Lung (tissue), 12 donors: ENCODE measurements around the gene CHTF8. TPM values are rescaled to one million over a fixed set of nuclear protein-coding genes. Genes with fewer than 3 reads are reported as not detected.

Experiments
- ATAC-seq: fragments of 200-7000 bp; cut with Tn5 transposase; one replicate; pipeline ENCODE4 v1.9.1; 2020; ENCODE audit warnings: moderate number of reproducible peaks; ENCODE audit not compliant: insufficient read depth, low FRiP score
- DNase-seq, 3 donors: peaks; one replicate each; pipeline ENCODE4 v3.0.0-alpha.2; 2013 to 2017
- H3K27ac ChIP-seq, 2 donors: one replicate each; pipeline ENCODE4 v1.5.1; 2013; ENCODE audit warnings: mild to moderate bottlenecking in 2 of 2, moderate library complexity in 2 of 2, control low read depth in 1 of 2, inconsistent platforms in 1 of 2, low read depth in 1 of 2, low read length in 1 of 2
- H3K27me3 ChIP-seq, 3 donors: one replicate each; pipeline ENCODE4 v1.5.1; 2013; ENCODE audit warnings: low read length in 2 of 3; ENCODE audit not compliant: control insufficient read depth in 3 of 3, insufficient read depth in 3 of 3
- H3K36me3 ChIP-seq, 4 donors: one replicate each; pipeline ENCODE4 v1.5.1; 2013; ENCODE audit warnings: low read length in 4 of 4, mild to moderate bottlenecking in 1 of 4, moderate library complexity in 1 of 4; ENCODE audit not compliant: control insufficient read depth in 4 of 4, insufficient read depth in 4 of 4
- H3K4me1 ChIP-seq, 5 donors: one replicate each; pipeline ENCODE4 v1.5.1; 2013; ENCODE audit warnings: low read length in 5 of 5, mild to moderate bottlenecking in 2 of 5, moderate library complexity in 1 of 5; ENCODE audit not compliant: control insufficient read depth in 5 of 5, insufficient read depth in 5 of 5
- H3K4me3 ChIP-seq: one replicate; pipeline ENCODE4 v1.5.1; 2013; ENCODE audit warnings: mild to moderate bottlenecking, control low read depth, moderate library complexity
- H3K9ac ChIP-seq, 2 donors: one replicate each; pipeline ENCODE4 v1.5.1; 2013; ENCODE audit warnings: low read length in 2 of 2, control low read depth in 1 of 2; ENCODE audit not compliant: insufficient read depth in 1 of 2
- H3K9me3 ChIP-seq, 4 donors: one replicate each; pipeline ENCODE4 v1.5.1; 2013; ENCODE audit warnings: low read length in 3 of 4, mild to moderate bottlenecking in 1 of 4, moderate library complexity in 1 of 4; ENCODE audit not compliant: control insufficient read depth in 4 of 4, insufficient read depth in 3 of 4
- WGBS, 2 donors: extraction: QIAGEN DNeasy Blood & Tissue Kit; methylation state at CpG; one replicate each; pipeline ENCODE4 v1.1.7; 2013; 5-methylcytosine and 5-hydroxymethylcytosine counted together
- polyA plus RNA-seq, 2 donors: library from polyadenylated mRNA; stranded (reverse); fragments of 200-250 nt; gene quantifications; one replicate each; pipeline ENCODE4 v1.2.1, GENCODE V29; 2013
- total RNA-seq, 2 donors: library from RNA; depleted of rRNA in 1 of 2; stranded (reverse); fragments of >200 nt in 1 of 2; gene quantifications; one replicate each; pipeline ENCODE4 v1.2.1, GENCODE V29; 2014 to 2021
- TF ChIP-seq, protein P1 (sequence below): IDR thresholded peaks from 2 replicates; pipeline ENCODE4 v1.5.1; 2012; ENCODE audit warnings: mild to moderate bottlenecking; ENCODE audit errors: control extremely low read depth, extremely low read depth
- donor health status: control.
- donor health status: control.
- donor health status: Bipolar disorder and iron deficiency.
- donor health status: healthy.
- donor health status: DM: yes; HTN: yes; CAD: no.

Gene CHTF8
- total and polyA plus RNA-seq, 4 donors = 26.0 to 101 (median 81.5) TPM

GRCh38 chr16:69169051-69169450, 36.7 kb upstream of the CHTF8 start:
- no peak overlapping the region for H3K9ac ChIP-seq
- no peaks in the 10 kb centered on the region for H3K9me3 ChIP-seq
- DNase-seq = no peak
- ATAC-seq = no peak
- 99% methylated on average over 4 of the region's 4 CpGs for WGBS, 2 donors
- TF ChIP-seq, protein P1, sequence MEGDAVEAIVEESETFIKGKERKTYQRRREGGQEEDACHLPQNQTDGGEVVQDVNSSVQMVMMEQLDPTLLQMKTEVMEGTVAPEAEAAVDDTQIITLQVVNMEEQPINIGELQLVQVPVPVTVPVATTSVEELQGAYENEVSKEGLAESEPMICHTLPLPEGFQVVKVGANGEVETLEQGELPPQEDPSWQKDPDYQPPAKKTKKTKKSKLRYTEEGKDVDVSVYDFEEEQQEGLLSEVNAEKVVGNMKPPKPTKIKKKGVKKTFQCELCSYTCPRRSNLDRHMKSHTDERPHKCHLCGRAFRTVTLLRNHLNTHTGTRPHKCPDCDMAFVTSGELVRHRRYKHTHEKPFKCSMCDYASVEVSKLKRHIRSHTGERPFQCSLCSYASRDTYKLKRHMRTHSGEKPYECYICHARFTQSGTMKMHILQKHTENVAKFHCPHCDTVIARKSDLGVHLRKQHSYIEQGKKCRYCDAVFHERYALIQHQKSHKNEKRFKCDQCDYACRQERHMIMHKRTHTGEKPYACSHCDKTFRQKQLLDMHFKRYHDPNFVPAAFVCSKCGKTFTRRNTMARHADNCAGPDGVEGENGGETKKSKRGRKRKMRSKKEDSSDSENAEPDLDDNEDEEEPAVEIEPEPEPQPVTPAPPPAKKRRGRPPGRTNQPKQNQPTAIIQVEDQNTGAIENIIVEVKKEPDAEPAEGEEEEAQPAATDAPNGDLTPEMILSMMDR = no peak
- H3K27ac ChIP-seq = no peak overlapping the region
- no peaks in the 10 kb centered on the region for H3K27me3 ChIP-seq
- no peak overlapping the region for H3K4me3 ChIP-seq
- H3K4me1 ChIP-seq = peaks cover 0 to 14% (median under 1%) of the 10 kb centered on the region in 5 donors
- peaks cover 15 to 44% (median 18%) of the 10 kb centered on the region in 4 donors for H3K36me3 ChIP-seq

DNA sequence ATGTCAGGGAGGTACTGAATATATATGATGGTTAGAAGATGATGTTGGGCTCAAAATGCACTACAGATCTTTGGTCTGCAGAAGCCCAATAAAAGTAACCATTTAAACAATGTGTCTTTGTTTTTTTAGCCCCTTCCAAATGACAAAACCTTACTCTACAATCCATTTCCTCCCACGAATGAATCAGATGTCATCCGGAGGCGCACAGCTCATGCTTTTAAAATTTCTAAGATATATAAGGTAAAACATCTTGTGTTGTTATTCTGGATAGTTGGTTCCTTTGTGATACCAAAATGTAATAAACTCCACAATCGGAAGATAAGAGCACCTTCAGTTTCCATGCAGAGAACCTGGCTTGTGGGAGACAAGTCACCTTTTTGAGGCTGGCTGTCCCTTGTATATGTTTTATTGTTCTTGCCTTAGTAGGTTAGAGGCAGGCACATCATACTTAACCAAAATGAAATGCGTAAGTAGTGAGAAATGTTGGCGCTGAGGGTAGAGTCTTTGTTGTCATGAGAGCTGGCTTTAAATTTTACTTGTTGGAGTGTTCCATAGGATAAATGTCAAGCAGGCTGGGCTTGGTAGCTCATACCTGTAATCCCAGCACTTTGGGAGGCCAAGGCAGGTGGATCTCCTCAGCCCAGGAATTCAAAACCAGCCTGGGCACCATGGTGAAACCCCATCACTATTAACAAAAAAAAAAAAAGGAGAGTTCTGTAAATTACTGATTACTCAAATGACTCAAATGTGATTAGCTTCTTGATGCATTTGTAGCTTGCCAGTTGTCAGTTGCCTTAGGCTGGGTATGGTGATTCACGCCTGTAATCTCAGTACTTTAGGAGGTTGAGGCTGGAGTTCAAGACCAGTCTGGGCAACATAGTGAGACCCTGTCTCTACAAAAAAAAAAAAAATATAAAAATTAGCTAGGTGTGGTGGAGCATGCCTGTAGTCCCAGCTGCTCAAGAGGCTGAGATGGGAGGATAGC, 34.9 kb upstream of the CHTF8 start:
- 93 to 94% methylated on average over 7 of the region's 7 CpGs for WGBS, 2 donors
- H3K27me3 ChIP-seq = no peaks in the 10 kb centered on the region
- no peaks in the 10 kb centered on the region for H3K9me3 ChIP-seq
- peaks cover 15 to 51% (median 25%) of the 10 kb centered on the region in 4 donors for H3K36me3 ChIP-seq
- H3K4me1 ChIP-seq = peaks cover 0 to 10% (median 0%) of the 10 kb centered on the region in 5 donors
- ATAC-seq (no peak), DNase-seq (no peak)
- no peak overlapping the region for H3K9ac ChIP-seq
- H3K4me3 ChIP-seq = no peak overlapping the region
- TF ChIP-seq, protein P1 = no peak
- H3K27ac ChIP-seq = no peak overlapping the region

DNA sequence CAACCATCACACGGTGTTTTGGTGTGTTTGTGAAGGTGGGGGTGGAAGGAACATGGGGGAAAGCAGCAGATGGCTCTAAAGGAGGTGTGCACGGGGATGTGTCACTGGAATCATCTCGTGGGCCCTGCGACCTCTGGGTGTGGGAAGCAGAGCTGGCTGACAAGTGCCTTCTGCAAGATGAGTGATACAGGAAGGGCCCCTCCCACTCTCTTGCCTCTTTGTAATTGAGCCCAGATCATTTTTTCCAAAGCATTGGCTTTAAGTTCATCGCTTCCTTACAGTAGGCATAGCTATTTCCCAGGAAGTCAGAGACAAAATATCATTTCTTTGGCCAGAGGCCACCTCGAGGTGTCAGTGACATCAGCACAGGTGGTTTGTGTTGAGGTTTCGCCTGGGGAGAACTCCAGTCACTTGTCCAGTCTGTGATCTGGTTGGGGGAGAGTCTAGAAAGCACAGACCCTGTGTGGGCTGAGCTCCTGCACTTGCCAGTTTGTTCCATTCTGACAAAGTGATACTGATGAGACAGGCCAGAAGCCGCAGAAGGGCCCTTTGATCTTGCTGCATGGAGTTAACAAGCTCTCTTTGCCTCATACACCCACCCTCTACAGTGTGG, 33.9 kb upstream of the CHTF8 start:
- Histone ChIP-seq H3K4me3 (no peak overlapping the region), H3K9ac (no peak overlapping the region), H3K36me3 (peaks cover 18 to 53% (median 28%) of the 10 kb centered on the region in 4 donors), H3K4me1 (peaks cover 0 to 8% (median 0%) of the 10 kb centered on the region in 5 donors), H3K27ac (no peak overlapping the region), H3K27me3 (no peaks in the 10 kb centered on the region), H3K9me3 (no peaks in the 10 kb centered on the region)
- WGBS, 2 donors = 59 to 72% methylated on average over 8 of the region's 8 CpGs
- TF ChIP-seq, protein P1 = no peak
- DNase-seq (peak; percentile 71 to 85 (median 72)), ATAC-seq (no peak)
